Measurements from ENCODE around the gene SPIRE2.

- TF ChIP-seq, protein P1, sequence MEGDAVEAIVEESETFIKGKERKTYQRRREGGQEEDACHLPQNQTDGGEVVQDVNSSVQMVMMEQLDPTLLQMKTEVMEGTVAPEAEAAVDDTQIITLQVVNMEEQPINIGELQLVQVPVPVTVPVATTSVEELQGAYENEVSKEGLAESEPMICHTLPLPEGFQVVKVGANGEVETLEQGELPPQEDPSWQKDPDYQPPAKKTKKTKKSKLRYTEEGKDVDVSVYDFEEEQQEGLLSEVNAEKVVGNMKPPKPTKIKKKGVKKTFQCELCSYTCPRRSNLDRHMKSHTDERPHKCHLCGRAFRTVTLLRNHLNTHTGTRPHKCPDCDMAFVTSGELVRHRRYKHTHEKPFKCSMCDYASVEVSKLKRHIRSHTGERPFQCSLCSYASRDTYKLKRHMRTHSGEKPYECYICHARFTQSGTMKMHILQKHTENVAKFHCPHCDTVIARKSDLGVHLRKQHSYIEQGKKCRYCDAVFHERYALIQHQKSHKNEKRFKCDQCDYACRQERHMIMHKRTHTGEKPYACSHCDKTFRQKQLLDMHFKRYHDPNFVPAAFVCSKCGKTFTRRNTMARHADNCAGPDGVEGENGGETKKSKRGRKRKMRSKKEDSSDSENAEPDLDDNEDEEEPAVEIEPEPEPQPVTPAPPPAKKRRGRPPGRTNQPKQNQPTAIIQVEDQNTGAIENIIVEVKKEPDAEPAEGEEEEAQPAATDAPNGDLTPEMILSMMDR (IDR thresholded peaks at IDR 0.05) = no peak
- no peak for TF ChIP-seq POLR2A (IDR thresholded peaks at IDR 0.05)
- TF ChIP-seq EP300 (IDR thresholded peaks at IDR 0.05) = no peak
Measured at GRCh38 chr16:89826531-89827382, 1.5 kb upstream of the SPIRE2 start.
